HG02642 (cell line): Measurements from ENCODE around the gene PICK1.
"Not testable (repeated sequence)": the region's sequence is repeated elsewhere in the genome, so short reads cannot be mapped to it uniquely, and the experiment has no call there.

Source experiments
- ATAC-seq: cut with Tn5 transposase; IDR thresholded peaks from one replicate; pipeline ENCODE4 v1.9.1; 2021; ENCODE audit warnings: mild to moderate bottlenecking; ENCODE audit not compliant: unreplicated experiment, poor library complexity

PICK1 gene

DNA sequence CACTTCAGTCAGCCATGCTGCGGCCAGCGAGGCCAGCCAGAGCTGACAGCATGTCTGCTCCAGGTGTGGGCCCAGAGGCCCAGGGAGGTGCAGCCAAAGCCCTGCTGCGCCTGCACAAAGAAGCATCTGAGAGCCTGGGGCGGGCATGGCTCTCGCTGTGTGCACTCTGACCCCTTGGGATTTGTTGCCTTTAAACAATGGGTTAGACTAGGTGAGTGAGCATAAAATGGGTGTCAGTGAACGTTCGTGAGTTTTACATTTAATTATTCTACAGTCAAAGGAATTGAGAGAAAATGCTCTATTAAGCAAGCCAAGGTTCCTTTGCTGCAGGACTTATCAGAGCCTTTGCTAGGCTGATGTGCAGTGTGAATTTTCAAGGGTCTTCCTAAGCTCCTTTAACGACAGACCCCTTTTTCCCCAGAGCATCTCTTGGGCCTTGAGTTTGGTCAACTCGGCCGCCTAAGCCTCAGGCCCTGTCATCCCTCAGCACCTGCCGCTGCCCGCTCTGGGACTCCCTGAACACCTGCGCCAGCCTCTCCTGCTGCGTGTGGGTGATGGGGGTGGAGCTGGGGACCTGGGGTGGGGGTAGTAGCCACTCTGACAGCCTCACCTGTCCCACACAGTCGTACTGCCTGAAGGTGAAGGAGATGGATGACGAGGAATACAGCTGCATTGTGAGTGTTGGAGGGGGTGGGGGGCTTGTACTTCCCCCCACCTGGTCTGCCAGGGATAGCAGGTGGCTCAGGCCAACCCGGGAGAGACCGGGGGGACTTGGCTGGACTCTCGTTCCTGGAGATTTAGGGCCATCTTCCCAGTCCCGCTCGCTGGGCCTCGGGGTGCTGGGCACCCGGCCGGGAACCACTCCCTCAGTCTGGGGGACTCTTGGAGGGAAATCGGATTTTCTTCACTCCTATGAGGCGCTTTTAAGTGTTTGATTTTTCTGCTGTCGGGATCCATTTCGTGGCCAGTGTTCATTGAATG lies 16.2 kb downstream of the PICK1 start:
- no peak for ATAC-seq

- ATAC-seq: no peak
Observed at GRCh38 chr22:38074181-38075104, 17.2 kb downstream of the PICK1 start.

- ATAC-seq: no peak
Observed at GRCh38 chr22:38075105-38075825, 18.1 kb downstream of the PICK1 start.

DNA sequence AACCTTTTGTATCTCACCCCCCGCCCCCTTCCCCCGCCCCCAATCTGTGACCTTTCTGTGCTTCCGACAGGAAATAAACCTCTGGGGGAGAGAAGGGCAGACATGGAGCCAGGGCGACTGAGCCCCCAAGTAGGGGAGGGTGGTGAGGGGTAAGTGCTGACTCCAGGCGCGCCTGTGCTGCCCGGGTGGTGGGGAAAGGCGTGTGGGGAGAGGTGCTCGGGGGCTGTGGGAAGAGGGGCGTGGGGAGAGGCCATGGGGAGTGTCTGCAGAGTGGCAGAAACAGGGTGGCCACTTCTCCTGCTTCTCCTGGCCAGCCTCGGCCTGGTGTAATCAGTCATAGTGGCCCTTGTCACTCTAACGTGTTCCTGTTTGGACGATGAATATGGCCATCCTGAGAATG lies 18.8 kb downstream of the PICK1 start:
- no peak for ATAC-seq

- no peak for ATAC-seq
Observed at GRCh38 chr22:38077096-38077495, 19.9 kb downstream of the PICK1 start.

DNA sequence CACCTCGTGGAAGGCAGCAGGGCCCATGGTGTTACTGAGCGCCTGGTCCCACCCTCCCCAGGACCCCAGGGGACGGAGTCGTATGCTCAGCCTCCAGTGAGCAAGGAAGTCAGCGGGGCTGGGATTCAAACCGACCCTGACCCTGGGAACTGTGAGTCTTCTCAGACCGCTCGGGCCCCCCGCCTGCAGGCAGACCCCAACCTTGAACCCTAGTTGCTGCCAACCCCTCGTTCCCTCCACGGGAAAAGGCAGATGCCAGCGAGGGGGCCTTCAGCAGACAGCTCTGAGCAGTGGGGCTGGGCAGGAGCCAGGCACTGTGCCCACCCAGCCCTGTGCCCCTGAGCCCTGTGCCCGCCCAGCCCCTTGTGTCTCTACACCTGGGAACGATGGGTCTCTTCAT lies 20.4 kb downstream of the PICK1 start:
- ATAC-seq: no peak

- no peak for ATAC-seq
Observed at GRCh38 chr22:38078046-38078840, 21.0 kb downstream of the PICK1 start.

DNA sequence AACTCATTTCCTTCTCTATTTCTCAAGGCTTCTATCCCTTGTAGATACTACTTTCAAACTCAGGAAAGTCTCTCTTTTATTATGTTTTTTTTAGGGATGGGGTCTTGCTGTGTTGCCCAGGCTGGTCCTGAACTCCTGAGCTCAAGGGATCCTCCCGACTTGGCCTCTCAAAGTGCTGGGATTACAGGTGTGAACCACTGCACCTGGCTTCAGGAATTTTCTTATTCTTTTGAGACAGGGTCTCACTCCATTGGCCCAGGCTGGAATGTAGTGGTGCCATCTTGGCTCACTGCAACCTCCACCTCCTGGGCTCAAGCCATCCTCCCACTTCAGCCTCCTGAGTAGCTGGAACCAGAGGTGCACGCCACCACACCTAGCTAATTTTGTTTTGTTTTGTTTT lies 22.0 kb downstream of the PICK1 start:
- ATAC-seq: not testable (repeated sequence)

- ATAC-seq: no peak
Observed at GRCh38 chr22:38079804-38080203, 22.6 kb downstream of the PICK1 start.

DNA sequence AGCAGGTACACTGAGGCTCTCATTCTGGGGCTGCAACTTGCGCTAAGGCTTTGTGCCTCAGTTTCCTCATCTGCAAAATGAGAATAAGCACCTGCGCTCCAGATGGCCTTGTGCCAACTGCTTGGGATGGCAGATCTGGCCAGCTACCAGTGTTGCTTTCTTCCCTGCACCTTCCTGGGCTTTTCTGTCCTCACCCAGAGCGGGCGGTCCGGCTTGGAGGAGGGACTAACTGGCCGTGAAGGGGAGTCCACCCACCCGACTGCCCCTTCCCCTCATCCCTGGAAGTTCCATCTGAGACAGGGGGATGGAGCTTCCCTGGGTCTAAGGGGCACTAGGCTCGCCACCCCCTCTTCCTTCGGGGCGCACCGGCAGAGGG lies 23.3 kb downstream of the PICK1 start:
- no peak for ATAC-seq

DNA sequence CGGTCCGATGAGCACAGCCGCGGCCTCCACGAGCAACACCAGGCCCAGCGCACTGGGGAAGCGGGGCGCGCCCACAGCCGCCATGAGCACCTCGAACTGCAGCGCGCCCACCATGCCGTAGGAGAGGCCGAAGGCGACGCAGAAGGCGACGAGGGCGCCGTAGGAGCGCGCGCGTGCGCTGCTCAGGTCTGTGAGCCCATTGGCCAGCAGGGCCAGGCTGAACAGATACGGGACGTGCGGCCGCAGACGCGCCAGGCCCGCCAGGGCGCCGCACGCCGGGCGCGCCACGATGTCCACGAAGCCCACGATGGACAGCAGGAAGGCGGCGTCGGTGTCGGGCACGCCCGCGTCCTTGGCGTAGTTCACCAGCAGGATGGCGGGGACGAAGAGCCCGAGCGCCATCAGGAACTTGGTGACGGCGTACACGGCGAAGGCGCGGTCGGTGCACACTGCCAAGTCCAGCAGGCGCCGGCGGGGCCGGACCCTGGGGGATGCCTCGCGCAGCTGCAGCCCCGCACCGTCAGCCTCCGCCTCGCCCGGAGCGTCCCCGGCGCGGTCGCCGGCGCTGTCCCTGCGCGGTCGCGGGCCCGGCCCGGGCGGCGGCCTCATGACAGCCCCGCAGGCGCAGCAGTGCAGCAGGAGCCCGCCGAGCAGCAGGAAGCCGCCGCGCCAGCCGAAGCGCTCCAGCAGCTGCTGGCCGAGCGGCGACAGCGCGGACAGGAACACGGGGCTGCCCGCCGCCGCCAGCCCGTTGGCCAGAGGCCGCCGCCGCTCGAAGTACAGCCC lies 23.8 kb downstream of the PICK1 start:
- ATAC-seq: no peak

DNA sequence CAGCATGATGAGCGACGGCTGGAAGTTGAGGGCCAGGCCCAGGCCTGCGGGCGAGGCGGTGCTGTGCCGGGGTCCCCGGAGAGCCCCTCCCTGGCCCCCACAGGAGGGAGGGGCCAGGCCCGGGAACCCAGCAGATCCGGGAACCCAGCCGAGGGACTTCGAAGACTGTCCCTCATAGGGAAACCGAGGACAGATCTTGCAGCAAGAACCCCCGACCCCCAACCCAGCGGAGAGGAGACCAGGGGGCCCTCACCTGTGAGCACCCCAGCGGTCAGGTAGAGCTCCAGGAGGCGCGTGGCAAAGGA lies 24.4 kb downstream of the PICK1 start:
- no peak for ATAC-seq

GRCh38 chr22:38081941-38082828 lies 25.0 kb downstream of the PICK1 start:
- ATAC-seq: no peak

DNA sequence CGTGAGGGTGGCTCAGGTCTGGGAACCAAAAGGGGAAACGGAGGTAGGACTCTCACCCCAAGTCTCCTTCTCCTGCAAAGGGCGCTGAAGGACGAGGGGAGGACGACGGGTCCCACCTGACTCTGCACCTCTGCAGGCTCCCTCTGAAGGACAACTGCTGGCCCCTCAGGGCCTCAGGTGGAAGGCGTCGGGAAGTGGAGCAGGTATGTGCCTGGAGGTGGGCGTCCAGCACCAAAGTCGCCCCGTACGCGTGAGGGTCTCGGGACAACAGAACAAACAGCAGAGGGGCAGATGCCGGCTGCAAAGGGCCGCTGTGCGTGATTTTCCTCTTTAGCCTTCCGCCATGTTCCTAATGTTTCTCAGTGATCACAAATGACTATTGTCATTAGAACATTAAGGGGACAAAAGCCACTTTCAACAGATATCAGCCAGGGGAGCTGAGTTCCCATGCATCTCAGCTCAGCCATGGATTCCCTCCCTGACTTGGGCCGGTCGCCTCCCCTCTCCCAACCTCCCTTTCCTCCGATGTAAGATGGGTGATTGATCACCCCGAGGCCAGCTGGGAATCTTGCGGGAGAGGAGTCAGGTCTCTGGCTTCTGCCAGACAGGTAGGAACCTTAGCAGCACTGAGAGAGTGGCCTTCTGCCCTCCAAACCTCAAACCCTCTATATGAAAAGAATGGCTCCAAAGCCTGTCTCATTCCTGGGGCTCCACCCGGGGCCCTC lies 25.9 kb downstream of the PICK1 start:
- ATAC-seq: no peak

GRCh38 chr22:38083931-38084631 lies 26.9 kb downstream of the PICK1 start, which contains the start of gene SLC16A8:
Gene SLC16A8, minus strand, starts transcription at chr22:38084184. Its CDS starts 1,311 bp downstream, at chr22:38082873.
- ATAC-seq: no peak

- ATAC-seq: no peak
Observed at GRCh38 chr22:38085056-38085455, 27.9 kb downstream of the PICK1 start.

GRCh38 chr22:38085501-38085900 lies 28.3 kb downstream of the PICK1 start:
- no peak for ATAC-seq
